NCI-H345 (cell line): ENCODE measurements around the gene HES7.
"Not testable (repeated sequence)": the region's sequence is repeated elsewhere in the genome, so short reads cannot be mapped to it uniquely, and the experiment has no call there.

Source experiments
- DNase-seq: peaks from one replicate; lab custom pipeline; 2025; lab: John Stamatoyannopoulos, UW

HES7 gene

GRCh38 chr17:8123695-8124349 is at the start of gene HES7:
Gene HES7, minus strand, starts transcription at chr17:8124106. Its CDS starts 22 bp downstream, at chr17:8124084.
- DNase-seq: peak; percentile 50

GRCh38 chr17:8173056-8173870 is 49.4 kb upstream of the HES7 start:
- DNase-seq: peak; percentile 85

GRCh38 chr17:8170186-8170585 is 46.3 kb upstream of the HES7 start:
- not testable (repeated sequence) for DNase-seq

DNA sequence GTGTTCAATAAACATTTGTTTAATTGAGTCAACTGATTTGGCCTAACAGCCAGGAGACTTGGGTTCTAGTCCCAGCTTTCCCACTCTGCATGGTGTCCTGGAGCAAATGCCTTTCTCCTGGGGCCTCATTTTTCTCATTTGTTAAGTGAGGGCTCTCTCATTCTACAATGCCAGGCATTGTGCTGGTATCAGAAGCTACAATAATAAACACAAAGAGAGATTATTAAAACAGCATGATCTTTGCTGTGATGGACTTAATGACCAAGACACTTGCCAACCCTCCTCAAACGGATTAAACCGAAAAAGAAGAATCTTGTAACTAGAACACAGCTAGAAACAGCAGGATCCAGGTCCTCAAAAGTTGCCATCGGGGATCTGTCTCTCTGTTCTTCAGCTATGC is 43.6 kb upstream of the HES7 start:
- DNase-seq: no peak

DNA sequence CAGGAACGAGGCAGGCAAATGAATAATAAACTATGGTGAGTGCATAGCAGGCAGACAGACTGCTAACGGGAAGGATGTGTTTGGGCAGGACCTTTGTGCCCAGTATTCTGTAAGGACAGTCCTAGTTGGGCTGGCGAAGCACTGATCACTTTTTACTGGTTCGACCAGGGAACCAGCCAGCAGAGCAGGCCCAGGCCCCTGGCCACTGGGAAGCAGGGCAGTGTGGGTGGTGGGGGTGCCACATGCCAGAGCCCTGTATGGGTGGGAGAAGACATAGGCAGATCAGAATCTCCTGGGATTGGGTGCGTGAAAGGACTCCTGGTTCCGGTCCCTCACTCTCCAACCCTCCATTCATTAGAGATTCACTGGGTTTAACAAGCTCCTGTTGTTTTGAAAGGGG is 42.8 kb upstream of the HES7 start:
- DNase-seq: no peak

DNA sequence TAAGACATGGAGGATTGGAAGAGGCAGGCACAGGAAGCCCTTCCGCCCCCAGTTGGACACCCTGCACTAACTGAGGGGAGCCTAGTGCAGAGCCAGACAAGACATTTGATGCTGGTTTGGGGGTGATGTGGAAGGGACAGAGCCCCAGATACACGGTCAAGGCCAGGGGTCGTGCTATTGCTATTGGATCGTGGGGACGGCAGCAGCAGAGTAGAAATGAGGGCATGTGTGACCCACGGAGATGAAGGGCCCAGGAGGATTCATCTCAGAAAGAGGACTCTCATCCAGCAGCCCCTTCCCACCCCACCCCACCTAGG is 40.9 kb upstream of the HES7 start:
- no peak for DNase-seq

- peak; percentile 51 for DNase-seq
Observed at GRCh38 chr17:8163978-8164814, 40.3 kb upstream of the HES7 start.

DNA sequence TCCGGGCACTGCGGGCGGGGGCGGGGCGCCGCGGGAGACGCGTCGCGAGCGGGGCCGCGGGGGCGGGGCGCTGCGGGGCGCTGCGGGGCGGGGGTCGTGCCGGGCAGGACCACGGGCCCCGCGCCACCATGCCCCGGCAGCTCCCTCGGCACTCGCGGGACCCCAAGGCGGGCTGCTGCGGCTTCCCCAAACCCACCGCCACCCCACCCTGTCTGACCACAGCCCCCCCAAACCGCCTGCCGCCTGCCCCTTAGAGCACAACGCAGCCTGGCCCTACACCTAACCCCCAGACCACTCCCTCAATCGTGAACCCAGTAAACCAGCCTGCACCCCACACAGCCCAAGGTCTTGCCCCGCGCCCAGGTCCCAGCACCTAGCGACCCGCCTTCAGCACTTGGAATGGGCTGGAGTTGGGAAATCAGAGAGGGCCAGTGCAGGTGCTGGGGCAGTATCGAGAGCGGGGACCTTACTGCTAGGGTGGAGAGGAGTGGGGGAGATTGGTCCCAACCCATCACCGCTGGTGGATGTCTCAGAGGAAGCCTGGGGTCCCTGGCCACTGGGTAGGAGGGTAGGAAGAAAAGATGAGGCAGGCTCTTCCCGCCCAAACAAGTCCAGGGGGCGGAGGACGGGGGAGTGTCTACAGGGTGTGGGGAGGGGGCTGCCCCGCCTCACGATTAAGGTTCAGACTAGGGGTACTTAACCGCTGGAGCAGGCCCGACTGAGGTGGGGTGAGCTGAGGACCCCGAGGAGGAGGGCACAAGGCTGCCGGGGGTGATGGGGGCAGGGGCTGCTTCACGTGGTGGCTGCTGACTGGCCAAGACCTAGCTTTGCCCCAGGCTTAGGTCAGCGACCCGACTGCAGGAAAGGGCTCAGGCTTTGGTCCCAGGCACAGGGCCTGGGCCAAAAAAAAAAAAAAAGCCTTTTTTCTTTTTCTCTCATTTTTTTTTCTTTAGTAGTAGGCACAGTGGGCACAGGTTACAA is 39.4 kb upstream of the HES7 start:
- peak; percentile 42 for DNase-seq

- peak; percentile 76 for DNase-seq
Observed at GRCh38 chr17:8162233-8162996, 38.5 kb upstream of the HES7 start, which contains the start of gene VAMP2. Gene VAMP2, minus strand, starts transcription at chr17:8162948. Its CDS starts 69 bp downstream, at chr17:8162879.

GRCh38 chr17:8161289-8162232 is 37.7 kb upstream of the HES7 start:
- no peak for DNase-seq

- no peak for DNase-seq
Observed at GRCh38 chr17:8160741-8161221, 36.9 kb upstream of the HES7 start.

GRCh38 chr17:8160224-8160577 is 36.3 kb upstream of the HES7 start:
- no peak for DNase-seq

DNA sequence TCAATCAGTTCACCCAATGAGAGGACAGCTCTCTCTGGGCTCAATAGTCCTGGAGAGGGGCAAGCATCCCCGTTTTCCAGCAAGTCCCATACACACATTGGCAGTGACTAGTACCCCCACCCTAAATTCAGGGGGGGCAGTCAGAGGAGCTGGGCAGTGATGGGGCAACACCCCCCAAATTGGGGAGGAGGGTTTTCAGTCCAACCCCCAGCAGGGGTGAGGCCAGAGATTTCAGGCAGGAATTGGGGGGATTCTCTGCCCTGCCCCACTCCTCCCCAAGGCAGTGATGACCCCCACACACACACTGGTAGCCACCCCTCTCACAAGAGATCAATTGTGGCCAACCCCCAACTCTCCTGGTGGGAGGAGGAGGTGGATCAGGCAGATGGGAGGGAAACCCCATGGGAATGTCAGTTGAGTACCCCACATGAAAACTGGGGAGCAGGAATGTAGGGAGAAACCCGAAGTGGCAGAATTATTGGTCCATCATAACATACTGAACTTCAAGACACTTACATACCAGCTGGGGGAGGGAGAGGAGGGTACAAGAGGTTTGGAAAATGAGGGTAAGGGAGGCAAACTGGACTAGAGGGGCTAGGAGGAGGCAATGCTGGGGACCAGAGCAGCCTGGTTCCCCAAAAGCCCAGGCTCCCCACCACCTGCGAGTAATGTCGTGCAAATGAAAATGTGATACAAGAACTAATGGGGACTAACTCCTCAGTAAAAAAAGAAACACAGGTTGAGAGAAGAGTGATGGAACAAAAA is 35.7 kb upstream of the HES7 start:
- no peak for DNase-seq

GRCh38 chr17:8159032-8159400 is 35.1 kb upstream of the HES7 start:
- no peak for DNase-seq

GRCh38 chr17:8158267-8159031 is 34.5 kb upstream of the HES7 start:
- DNase-seq: peak; percentile 63

DNA sequence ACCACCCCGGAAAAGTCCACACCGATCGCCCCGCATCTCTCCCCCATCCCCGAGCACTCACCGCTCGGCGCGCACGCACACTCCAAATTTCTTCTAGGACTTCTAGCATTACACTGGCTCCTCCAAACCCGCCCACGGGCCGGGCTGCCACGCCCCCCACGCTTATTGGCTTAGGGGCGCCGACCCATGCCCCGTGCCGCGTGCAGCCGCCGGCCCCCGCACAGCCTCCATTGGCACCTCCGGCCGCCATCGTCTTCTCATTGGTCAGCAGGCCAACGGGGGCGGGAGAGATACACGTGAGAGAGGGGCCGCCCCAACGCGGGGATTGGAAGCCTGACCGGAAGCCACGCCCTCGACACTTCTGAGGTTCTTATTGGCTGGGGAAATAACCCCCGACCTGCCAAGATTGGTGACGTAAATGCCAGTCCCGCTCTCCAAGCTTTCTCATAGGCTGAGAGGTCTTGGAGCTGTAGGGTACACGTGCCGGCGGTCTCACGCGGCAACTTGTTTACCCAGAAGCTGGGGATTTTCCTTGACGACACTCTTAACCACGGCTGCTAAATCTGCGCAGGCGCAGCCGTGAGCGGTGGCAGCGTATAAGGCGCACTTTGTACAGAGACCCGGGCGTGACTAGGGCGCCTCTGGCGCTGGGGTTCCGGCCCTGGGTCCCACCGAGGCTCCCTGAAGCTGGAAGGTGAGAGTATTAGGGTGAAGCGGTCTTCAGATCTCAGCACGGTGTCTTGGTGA is 32.5 kb upstream of the HES7 start:
- DNase-seq: peak; percentile 99

DNA sequence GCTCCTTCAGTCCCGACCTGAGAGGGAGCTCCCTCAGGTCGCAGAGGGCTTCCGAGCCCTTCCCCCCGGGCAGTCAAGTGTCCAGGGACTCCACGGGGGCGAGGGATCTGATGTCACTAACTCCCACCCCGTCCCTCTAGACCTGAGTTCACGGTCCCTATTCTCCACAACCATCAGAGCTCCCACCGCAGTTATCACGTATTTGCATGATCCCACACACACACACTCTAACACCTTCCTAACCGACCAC is 32.0 kb upstream of the HES7 start:
- DNase-seq: no peak
